SU-DHL-6 (cell line): Measurements from ENCODE around the gene SLC9A9.

Experiments used
- H2AFZ ChIP-seq: fragments of 200-600 bp; sonication (generic); 2 replicates; pipeline ENCODE4 v1.6.1; 2014; ENCODE audit warnings: low read depth, mild to moderate bottlenecking, moderate library complexity, mixed read lengths, antibody characterized with exemption, low read length; ENCODE audit not compliant: severe bottlenecking
- H3F3A ChIP-seq: fragments of 200-600 bp; shearing (Covaris generic); 2 replicates; pipeline ENCODE4 v1.6.0; 2016; ENCODE audit warnings: antibody characterized with exemption, mild to moderate bottlenecking; ENCODE audit not compliant: insufficient read depth
- H3K27ac ChIP-seq: fragments of 200-600 bp; sonication (generic); 2 replicates; pipeline ENCODE4 v1.5.1; 2016; ENCODE audit warnings: low read depth, mild to moderate bottlenecking, low read length, moderate library complexity, mixed read lengths
- H3K27me3 ChIP-seq: fragments of 200-600 bp; sonication (generic), shearing (Covaris generic); 2 replicates; pipeline ENCODE4 v1.6.0; 2014; ENCODE audit warnings: mild to moderate bottlenecking, low read length
- H3K36me3 ChIP-seq: fragments of 200-600 bp; sonication (generic); 2 replicates; pipeline ENCODE4 v1.6.1; 2014; ENCODE audit warnings: mild to moderate bottlenecking, low read length, mixed read lengths
- H3K4me2 ChIP-seq: fragments of 300-600, 200-600 bp; shearing (Covaris generic), sonication (generic); 2 replicates; pipeline ENCODE4 v1.6.0; 2014; ENCODE audit warnings: low read length, low read depth, mild to moderate bottlenecking; ENCODE audit not compliant: poor library complexity, severe bottlenecking
- H3K4me3 ChIP-seq: fragments of 200-600 bp; sonication (generic); 2 replicates; pipeline ENCODE4 v1.5.1; 2014; ENCODE audit warnings: antibody characterized with exemption, low read length, mild to moderate bottlenecking, mixed read lengths; ENCODE audit not compliant: insufficient read depth, poor library complexity, severe bottlenecking
- H3K79me2 ChIP-seq: fragments of 200-600 bp; sonication (generic); 2 replicates; pipeline ENCODE4 v1.6.1; 2014; ENCODE audit warnings: mild to moderate bottlenecking, low read length, moderate library complexity; ENCODE audit not compliant: insufficient read depth
- H3K9ac ChIP-seq: fragments of 200-600 bp; sonication (generic); 2 replicates; pipeline ENCODE4 v1.7.0; 2014; ENCODE audit warnings: mild to moderate bottlenecking, low read length
- H3K9me2 ChIP-seq: fragments of 200-600 bp; sonication (generic); replicated peaks from 2 replicates; pipeline ENCODE4 v1.6.1; 2014; ENCODE audit warnings: low read length; ENCODE audit not compliant: insufficient read depth
- H3K9me3 ChIP-seq: fragments of 200-600 bp; sonication (generic); 2 replicates; pipeline ENCODE4 v1.6.1; 2014; ENCODE audit warnings: low read length, mixed read lengths; ENCODE audit not compliant: insufficient read depth
- H4K20me1 ChIP-seq: fragments of 200-600 bp; sonication (generic); 2 replicates; pipeline ENCODE4 v1.6.1; 2014; ENCODE audit warnings: low read depth, mild to moderate bottlenecking, antibody characterized with exemption, low read length, moderate library complexity, mixed read lengths
- CTCF ChIP-seq: fragments of 200-600 bp; sonication (generic); IDR thresholded peaks from one replicate; pipeline ENCODE4 v1.5.1; 2017; ENCODE audit warnings: antibody characterized with exemption, mild to moderate bottlenecking, low read length, moderate library complexity; ENCODE audit not compliant: insufficient read depth, poor library complexity, severe bottlenecking
- EZH2phosphoT487 ChIP-seq: fragments of 200-600 bp; sonication (generic), shearing (Covaris generic); conservative IDR thresholded peaks from 2 replicates; pipeline ENCODE4 v1.6.1; 2018; ENCODE audit warnings: mild to moderate bottlenecking, antibody characterized with exemption, low read length, moderate library complexity, mixed read lengths

Gene SLC9A9

GRCh38 chr3:143837076-143837475 lies 11.2 kb downstream of the SLC9A9 start:
- Histone ChIP-seq H3K9me2 (no peaks in the 10 kb centered on the region), H3K4me3 (no peak overlapping the region), H4K20me1 (no peaks in the 10 kb centered on the region), H3K4me2 (no peak overlapping the region), H3K79me2 (no peaks in the 10 kb centered on the region), H3K9me3 (no peaks in the 10 kb centered on the region), H3K27me3 (no peaks in the 10 kb centered on the region), H2AFZ (no peak overlapping the region), H3K27ac (no peak overlapping the region), H3K36me3 (no peaks in the 10 kb centered on the region), H3F3A (no peaks in the 10 kb centered on the region), H3K9ac (no peak overlapping the region)
- no peak for TF ChIP-seq CTCF
- TF ChIP-seq EZH2phosphoT487 = no peak

- Histone ChIP-seq H3K9me2 (no peaks in the 10 kb centered on the region), H3K4me3 (no peak overlapping the region), H3K36me3 (no peaks in the 10 kb centered on the region), H3K79me2 (no peaks in the 10 kb centered on the region), H3K9ac (no peak overlapping the region), H3K9me3 (no peaks in the 10 kb centered on the region), H3K27me3 (no peaks in the 10 kb centered on the region), H3K4me2 (no peak overlapping the region), H4K20me1 (no peaks in the 10 kb centered on the region), H3F3A (no peaks in the 10 kb centered on the region), H2AFZ (no peak overlapping the region), H3K27ac (no peak overlapping the region)
- no peak for TF ChIP-seq EZH2phosphoT487
Observed at GRCh38 chr3:143835312-143835711, 13.0 kb downstream of the SLC9A9 start.

GRCh38 chr3:143832433-143832832 lies 15.8 kb downstream of the SLC9A9 start:
- H3K9me3 ChIP-seq = no peaks in the 10 kb centered on the region
- no peaks in the 10 kb centered on the region for H3K9me2 ChIP-seq
- H3K4me2 ChIP-seq = no peak overlapping the region
- no peak for TF ChIP-seq EZH2phosphoT487
- TF ChIP-seq CTCF = no peak
- H4K20me1 ChIP-seq = no peaks in the 10 kb centered on the region
- H3F3A ChIP-seq = no peaks in the 10 kb centered on the region
- no peak overlapping the region for H2AFZ ChIP-seq
- no peaks in the 10 kb centered on the region for H3K27me3 ChIP-seq
- H3K79me2 ChIP-seq = no peaks in the 10 kb centered on the region
- H3K27ac ChIP-seq = no peak overlapping the region
- no peaks in the 10 kb centered on the region for H3K36me3 ChIP-seq
- no peak overlapping the region for H3K9ac ChIP-seq
- H3K4me3 ChIP-seq = no peak overlapping the region

DNA sequence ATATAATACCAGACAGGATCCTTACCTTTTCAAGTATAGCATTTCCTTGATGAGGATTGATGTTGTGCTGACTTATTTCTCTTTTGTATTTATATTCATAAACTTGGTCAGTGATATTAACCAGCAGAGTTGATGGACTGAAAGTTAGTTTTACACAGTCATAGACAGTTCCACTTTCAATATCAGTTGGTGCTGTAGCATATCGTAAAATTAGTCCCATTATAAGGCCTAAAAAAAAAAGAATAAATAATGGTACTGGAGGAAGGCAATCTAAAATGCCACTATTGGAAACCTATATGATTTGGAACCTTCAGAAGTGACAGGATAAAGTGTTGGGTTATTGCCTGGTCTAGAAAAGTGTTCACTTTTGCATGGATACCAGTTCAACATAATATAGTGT lies 16.3 kb downstream of the SLC9A9 start:
- no peak overlapping the region for H3K9ac ChIP-seq
- H3F3A ChIP-seq = no peaks in the 10 kb centered on the region
- no peaks in the 10 kb centered on the region for H3K79me2 ChIP-seq
- no peak overlapping the region for H2AFZ ChIP-seq
- no peaks in the 10 kb centered on the region for H3K27me3 ChIP-seq
- no peak overlapping the region for H3K4me3 ChIP-seq
- H3K9me3 ChIP-seq = no peaks in the 10 kb centered on the region
- no peaks in the 10 kb centered on the region for H3K9me2 ChIP-seq
- TF ChIP-seq EZH2phosphoT487 = no peak
- TF ChIP-seq CTCF = no peak
- H3K36me3 ChIP-seq = no peaks in the 10 kb centered on the region
- H4K20me1 ChIP-seq = no peaks in the 10 kb centered on the region
- H3K4me2 ChIP-seq = no peak overlapping the region
- H3K27ac ChIP-seq = no peak overlapping the region
